H1 (cell line): ENCODE results near the gene FUT6. TPM values are rescaled to one million over a fixed set of nuclear protein-coding genes. Genes with fewer than 3 reads are reported as not detected.

Source experiments
- CTCF ChIA-PET: fragments of 300-600 bp; sonication (Branson Sonifier 250); formaldehyde crosslinking; loops from one replicate; lab custom pipeline; 2021; ENCODE audit not compliant: partially characterized antibody; lab: Charles Lee
- POLR2A ChIA-PET: fragments of 300-600 bp; sonication (Branson Sonifier 250); formaldehyde crosslinking; loops from one replicate; lab custom pipeline; 2021; ENCODE audit warnings: inconsistent platforms; ENCODE audit not compliant: partially characterized antibody; lab: Charles Lee
- DNase-seq, 2 experiments: peaks; one replicate each; pipeline versions ENCODE4 v3.0.0 to v3.0.0-alpha.2; 2010 to 2022; ENCODE audit warnings: low spot score in 2 of 2, low read depth in 1 of 2, mixed read lengths in 1 of 2
- FAIRE-seq: peaks from 2 replicates; lab custom pipeline; 2011; peaks lifted over from hg19 to GRCh38; lab: Jason Lieb, UNC
- H2AFZ ChIP-seq: 2 replicates; pipeline ENCODE4 v1.8.1; 2012; ENCODE audit warnings: low read length, inconsistent platforms
- H2AK5ac ChIP-seq: 2 replicates; pipeline ENCODE4 v1.6.1; 2013; ENCODE audit warnings: low read depth, low read length
- H2BK120ac ChIP-seq: replicated peaks from 2 replicates; pipeline ENCODE3; 2013; ENCODE audit warnings: low read depth, low read length, inconsistent platforms
- H2BK12ac ChIP-seq: 2 replicates; pipeline ENCODE4 v1.6.1; 2013; ENCODE audit warnings: low read depth, low read length
- H2BK15ac ChIP-seq: 2 replicates; pipeline ENCODE4 v1.6.1; 2013; ENCODE audit warnings: low read length
- H2BK20ac ChIP-seq: 2 replicates; pipeline ENCODE4 v1.6.1; 2013; ENCODE audit warnings: low read length
- H2BK5ac ChIP-seq: 2 replicates; pipeline ENCODE4 v1.6.1; 2013; ENCODE audit warnings: low read depth, low read length
- H3K14ac ChIP-seq: 2 replicates; pipeline ENCODE4 v1.6.1; 2013; ENCODE audit warnings: inconsistent platforms; ENCODE audit not compliant: insufficient read length
- H3K18ac ChIP-seq: 2 replicates; pipeline ENCODE4 v1.6.1; 2013; ENCODE audit warnings: low read length; ENCODE audit errors: extremely low read depth
- H3K23ac ChIP-seq: 2 replicates; pipeline ENCODE4 v1.6.1; 2013; ENCODE audit warnings: inconsistent platforms; ENCODE audit not compliant: insufficient read length
- H3K23me2 ChIP-seq: 2 replicates; pipeline ENCODE4 v1.6.1; 2013; ENCODE audit warnings: low read depth, low read length
- H3K27ac ChIP-seq: 2 replicates; pipeline ENCODE4 v1.6.1; 2011; ENCODE audit warnings: low read depth, low read length, inconsistent platforms
- H3K27me3 ChIP-seq, 4 experiments: replicated peaks in 1 of 4; 1 replicate in 1 of 4; 2 replicates in 3 of 4; pipeline versions ENCODE4 v1.6.1 to v1.8.1; 2011 to 2013; ENCODE audit warnings: low read length in 3 of 4, mild to moderate bottlenecking in 3 of 4, inconsistent platforms in 2 of 4, mixed read lengths in 2 of 4, moderate library complexity in 1 of 4; ENCODE audit not compliant: control insufficient read depth in 3 of 4, insufficient read depth in 3 of 4; ENCODE audit errors: extremely low read depth in 1 of 4
- H3K36me3 ChIP-seq, 4 experiments: 2 replicates each; pipeline versions ENCODE4 v1.6.1 to v1.8.1; 2011 to 2013; ENCODE audit warnings: mild to moderate bottlenecking in 4 of 4, low read length in 3 of 4, moderate library complexity in 2 of 4, control low read depth in 1 of 4, inconsistent platforms in 1 of 4; ENCODE audit not compliant: insufficient read depth in 4 of 4, control insufficient read depth in 2 of 4
- H3K4ac ChIP-seq: replicated peaks from 2 replicates; pipeline ENCODE3; 2013; ENCODE audit warnings: low read length, low read depth, mixed read lengths, inconsistent platforms; ENCODE audit not compliant: insufficient read length
- H3K4me1 ChIP-seq, 4 experiments: replicated peaks in 1 of 4; 1 replicate in 1 of 4; 2 replicates in 3 of 4; pipeline versions ENCODE4 v1.6.1 to v1.8.1; 2011 to 2013; ENCODE audit warnings: low read length in 3 of 4, inconsistent platforms in 2 of 4, mixed read lengths in 1 of 4; ENCODE audit not compliant: insufficient read depth in 4 of 4, control insufficient read depth in 3 of 4
- H3K4me2 ChIP-seq, 2 experiments: 2 replicates each; pipeline versions ENCODE4 v1.6.1 to v1.8.1; 2011 to 2013; ENCODE audit warnings: low read depth in 2 of 2, low read length in 2 of 2, control low read depth in 1 of 2, inconsistent platforms in 1 of 2, mild to moderate bottlenecking in 1 of 2; ENCODE audit not compliant: insufficient read depth in 1 of 2
- H3K4me3 ChIP-seq, 4 experiments: fragments of 200-600, 300-600 bp in 1 of 4; sonication (generic), shearing (Covaris generic), sonication (Bioruptor Twin) in 1 of 4; 2 replicates each; pipeline versions ENCODE4 v1.5.1 to v1.8.1; 2011 to 2016; ENCODE audit warnings: low read length in 4 of 4, low read depth in 3 of 4, control low read depth in 2 of 4, inconsistent platforms in 2 of 4, mild to moderate bottlenecking in 2 of 4, mixed read lengths in 1 of 4, moderate library complexity in 1 of 4; ENCODE audit not compliant: insufficient read depth in 2 of 4; ENCODE audit errors: extremely low read depth in 1 of 4
- H3K56ac ChIP-seq: replicated peaks from 2 replicates; pipeline ENCODE3; 2013; ENCODE audit warnings: low read depth, mild to moderate bottlenecking, mixed read lengths, low read length, inconsistent platforms; ENCODE audit not compliant: insufficient read length
- H3K79me1 ChIP-seq: 2 replicates; pipeline ENCODE4 v1.6.1; 2013; ENCODE audit warnings: low read depth, low read length, control low read depth
- H3K79me2 ChIP-seq, 2 experiments: 2 replicates each; pipeline versions ENCODE4 v1.6.1 to v1.8.1; 2012 to 2013; ENCODE audit warnings: low read length in 2 of 2, mild to moderate bottlenecking in 2 of 2, inconsistent platforms in 1 of 2; ENCODE audit not compliant: insufficient read depth in 2 of 2, control insufficient read depth in 1 of 2
- H3K9ac ChIP-seq, 4 experiments: replicated peaks in 1 of 4; 1 replicate in 1 of 4; 2 replicates in 3 of 4; pipeline versions ENCODE4 v1.6.1 to v1.8.1; 2011 to 2013; ENCODE audit warnings: low read depth in 3 of 4, low read length in 3 of 4, control low read depth in 2 of 4, mild to moderate bottlenecking in 2 of 4, moderate library complexity in 2 of 4, inconsistent platforms in 1 of 4; ENCODE audit errors: extremely low read depth in 1 of 4
- H3K9me3 ChIP-seq, 2 experiments: 2 replicates each; pipeline versions ENCODE4 v1.6.1 to v1.8.1; 2012 to 2013; ENCODE audit warnings: mild to moderate bottlenecking in 2 of 2, moderate library complexity in 2 of 2, control low read depth in 1 of 2, inconsistent platforms in 1 of 2, low read depth in 1 of 2, low read length in 1 of 2, mixed read lengths in 1 of 2; ENCODE audit not compliant: insufficient read depth in 2 of 2
- H4K20me1 ChIP-seq, 2 experiments: replicated peaks in 1 of 2; 2 replicates each; pipeline versions ENCODE3 to v1.8.1; 2011 to 2013; ENCODE audit warnings: inconsistent platforms in 2 of 2, low read length in 2 of 2, mild to moderate bottlenecking in 1 of 2; ENCODE audit not compliant: insufficient read depth in 2 of 2, control insufficient read depth in 1 of 2
- H4K5ac ChIP-seq: 2 replicates; pipeline ENCODE4 v1.6.1; 2013; ENCODE audit warnings: low read length, low read depth, mixed read lengths, inconsistent platforms; ENCODE audit not compliant: insufficient read length
- H4K8ac ChIP-seq: 2 replicates; pipeline ENCODE4 v1.8.0; 2013; ENCODE audit warnings: mild to moderate bottlenecking, moderate library complexity, low read length, inconsistent platforms; ENCODE audit not compliant: insufficient read depth; ENCODE audit errors: extremely low read depth
- H4K91ac ChIP-seq: replicated peaks from 2 replicates; pipeline ENCODE3; 2013; ENCODE audit warnings: low read length, mixed read lengths, inconsistent platforms; ENCODE audit not compliant: insufficient read length
- HDAC6 ChIP-seq: IDR thresholded peaks from one replicate; pipeline ENCODE4 v1.7.1; 2012; ENCODE audit warnings: low read depth, mild to moderate bottlenecking, inconsistent platforms, low read length, moderate library complexity
- JUND ChIP-seq: IDR thresholded peaks from 2 replicates; pipeline ENCODE4 v1.6.1; 2011; ENCODE audit warnings: mild to moderate bottlenecking, improper control_type of control experiment, low read length
- PHF8 ChIP-seq: fragments of 200-600 bp; sonication (generic); conservative IDR thresholded peaks from 2 replicates; pipeline ENCODE4 v1.7.1; 2012; ENCODE audit warnings: low read depth, mild to moderate bottlenecking, inconsistent platforms, low read length, moderate library complexity
- SRF ChIP-seq: IDR thresholded peaks from 2 replicates; pipeline ENCODE4 v1.6.1; 2011; ENCODE audit warnings: mild to moderate bottlenecking, low read depth, low read length, moderate library complexity
- TCF12 ChIP-seq: IDR thresholded peaks from 2 replicates; pipeline ENCODE4 v1.6.1; 2011; ENCODE audit warnings: low read depth, mild to moderate bottlenecking, low read length
- TEAD4 ChIP-seq: IDR thresholded peaks from 2 replicates; pipeline ENCODE4 v1.6.1; 2012; ENCODE audit warnings: low read depth, low read length, inconsistent platforms, mixed read lengths
- YY1 ChIP-seq: IDR thresholded peaks from 2 replicates; pipeline ENCODE4 v1.6.1; 2011; ENCODE audit warnings: low read depth, mild to moderate bottlenecking, low read length
- WGBS, 2 experiments: shearing (Covaris generic) in 1 of 2; methylation state at CpG; one replicate each; pipeline versions ENCODE4 v1.1.6 to v1.1.7; 2013 to 2015; ENCODE audit warnings: low lambda C conversion rate in 2 of 2, mixed read lengths in 2 of 2, inconsistent platforms in 1 of 2, low coverage in 1 of 2, missing lambda C conversion rate in 1 of 2; ENCODE audit not compliant: insufficient replicate concordance in 2 of 2, insufficient coverage in 1 of 2, insufficient read length in 1 of 2; ENCODE audit errors: extremely low coverage in 1 of 2, missing lambda C conversion rate in 1 of 2; 5-methylcytosine and 5-hydroxymethylcytosine counted together
- polyA plus RNA-seq, 7 experiments: library from polyadenylated mRNA; depleted of rRNA in 3 of 7; stranded (reverse) in 5 of 7; unstranded in 2 of 7; fragments of >200 nt in 5 of 7; fragments of 200-250 nt in 2 of 7; gene quantifications; 1 replicate in 5 of 7; 2 replicates in 1 of 7; 4 replicates in 1 of 7; pipeline versions ENCODE4 v1.2.1 to v1.2.3, GENCODE V29; 2011 to 2013; ENCODE audit warnings: missing spikeins in 2 of 7, mixed read lengths in 2 of 7
- total RNA-seq: library from RNA; stranded (reverse); fragmentation: NEBNext Ultra II Directional; extraction: Animal tissue kit (Norgen Biotek cat#: 25700); gene quantifications from 2 replicates; pipeline ENCODE4 v1.2.1, GENCODE V29; 2021
- TF ChIP-seq, protein P1 (sequence below), 3 experiments: IDR thresholded peaks; 1 replicate in 2 of 3; 2 replicates in 1 of 3; pipeline versions ENCODE4 v1.5.1 to v1.6.1; 2011; ENCODE audit warnings: low read length in 3 of 3, mild to moderate bottlenecking in 3 of 3, inconsistent platforms in 2 of 3, low read depth in 1 of 3, moderate library complexity in 1 of 3; ENCODE audit not compliant: insufficient read depth in 1 of 3; ENCODE audit errors: control extremely low read depth in 1 of 3

The FUT6 gene
- total and polyA plus RNA-seq, 2 of the 8 experiments (the other 6 are each of a cell fraction or from before 2014, with no cell fraction given): not detected

DNA sequence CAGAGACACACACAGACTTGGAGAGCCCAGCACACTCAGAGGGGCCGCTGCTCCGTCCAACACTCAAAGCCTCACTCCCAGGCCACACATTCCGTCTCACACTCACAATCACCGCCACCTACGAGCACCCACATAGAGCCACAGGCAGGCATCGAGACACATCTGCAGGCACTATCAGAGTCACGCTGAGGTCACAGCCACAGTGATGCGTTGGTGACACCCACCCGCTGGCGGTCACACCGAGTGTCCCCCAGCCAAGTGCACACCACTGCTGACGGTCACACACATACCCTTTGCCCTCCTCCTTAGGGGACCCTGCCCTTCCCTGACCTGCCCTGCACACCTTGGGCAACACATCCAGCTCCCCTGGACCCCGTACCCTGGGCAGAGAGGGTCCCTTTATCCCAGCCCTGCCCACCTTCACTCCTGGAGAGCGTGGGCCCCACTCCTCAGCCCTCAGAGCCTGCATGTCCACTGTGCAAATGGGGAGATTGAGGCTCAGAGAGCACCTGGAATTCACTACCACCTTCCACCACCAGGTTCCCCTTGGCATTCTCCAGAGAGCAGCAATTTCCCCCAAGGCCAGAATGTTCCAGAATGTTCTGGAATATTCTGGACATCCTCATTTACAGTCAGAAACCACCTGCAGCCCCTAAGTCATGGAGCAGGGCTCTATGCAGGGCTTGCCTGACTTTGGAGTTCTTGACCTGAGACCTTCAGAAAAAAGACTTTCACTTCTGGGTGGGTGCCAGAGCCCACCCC is 25.4 kb upstream of the FUT6 start:
- Histone ChIP-seq H3K18ac (no peak overlapping the region), H2AFZ (no peak overlapping the region), H2BK12ac (0 out of 2 replicates have a peak overlapping the region, but pooled peaks have one; percentile 50), H3K79me1 (no peaks in the 10 kb centered on the region), H2AK5ac (no peak overlapping the region; the same call in 1 of the 2 replicates), H4K8ac (no peak overlapping the region), H3K23ac (no peak overlapping the region), H3K27ac (no peak overlapping the region), H3K4me1 (no peaks in the 10 kb centered on the region; a peak in 1 of 7 replicates), H4K20me1 (no peaks in the 10 kb centered on the region), H3K4ac (peak overlapping the region; percentile 69), H3K9me3 (no peaks in the 10 kb centered on the region), H3K79me2 (no peaks in the 10 kb centered on the region), H3K56ac (no peak overlapping the region), H2BK120ac (peak overlapping the region; percentile 43), H4K91ac (peak overlapping the region; percentile 65), H2BK5ac (0 out of 2 replicates have a peak overlapping the region, but pooled peaks have one; percentile 5), H2BK20ac (no peak overlapping the region), H2BK15ac (no peak overlapping the region), H3K9ac (no peak overlapping the region), H3K4me2 (no peak overlapping the region), H3K14ac (no peak overlapping the region), H3K23me2 (no peaks in the 10 kb centered on the region), H3K4me3 (no peak overlapping the region), H4K5ac (no peak overlapping the region), H3K27me3 (peaks cover 0 to 2% (median 1%) of the 10 kb centered on the region in 4 experiments; a peak in 2 of 7 replicates), H3K36me3 (no peaks in the 10 kb centered on the region)
- DNase-seq (no peak), FAIRE-seq (no peak)
- ChIA-PET POLR2A (interaction anchor here (2.1 kb wide), 2 partner anchors 26 to 36 kb away, joined by 6 to 7 read pairs; no protein-coding TSS in a partner anchor), CTCF (interaction anchor here (1.0 to 1.7 kb wide), 4 partner anchors 9 to 61 kb away, joined by 3 to 4 read pairs (median 4); partner anchors contain the start of gene FUT3)
- TF ChIP-seq HDAC6 (no peak), TEAD4 (0 out of 2 replicates have a peak, but pooled peaks have one; percentile 24), SRF (no peak), JUND (no peak), TCF12 (no peak), PHF8 (no peak), YY1 (no peak)
- TF ChIP-seq, protein P1, sequence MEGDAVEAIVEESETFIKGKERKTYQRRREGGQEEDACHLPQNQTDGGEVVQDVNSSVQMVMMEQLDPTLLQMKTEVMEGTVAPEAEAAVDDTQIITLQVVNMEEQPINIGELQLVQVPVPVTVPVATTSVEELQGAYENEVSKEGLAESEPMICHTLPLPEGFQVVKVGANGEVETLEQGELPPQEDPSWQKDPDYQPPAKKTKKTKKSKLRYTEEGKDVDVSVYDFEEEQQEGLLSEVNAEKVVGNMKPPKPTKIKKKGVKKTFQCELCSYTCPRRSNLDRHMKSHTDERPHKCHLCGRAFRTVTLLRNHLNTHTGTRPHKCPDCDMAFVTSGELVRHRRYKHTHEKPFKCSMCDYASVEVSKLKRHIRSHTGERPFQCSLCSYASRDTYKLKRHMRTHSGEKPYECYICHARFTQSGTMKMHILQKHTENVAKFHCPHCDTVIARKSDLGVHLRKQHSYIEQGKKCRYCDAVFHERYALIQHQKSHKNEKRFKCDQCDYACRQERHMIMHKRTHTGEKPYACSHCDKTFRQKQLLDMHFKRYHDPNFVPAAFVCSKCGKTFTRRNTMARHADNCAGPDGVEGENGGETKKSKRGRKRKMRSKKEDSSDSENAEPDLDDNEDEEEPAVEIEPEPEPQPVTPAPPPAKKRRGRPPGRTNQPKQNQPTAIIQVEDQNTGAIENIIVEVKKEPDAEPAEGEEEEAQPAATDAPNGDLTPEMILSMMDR (IDR thresholded peaks at IDR 0.05; ENCODE audit: control extremely low read depth in 1 of 3, insufficient read depth in 1 of 3, low read depth in 1 of 3, low read length in 3 of 3): peak in 2 of 3 experiments; percentile 21 to 35; a peak in 3 of 4 replicates
- WGBS, 2 experiments: 98% methylated on average over 14 of the region's 14 CpGs; no CpG with 5 or more reads in 1 of the 2 experiments
